NK-92 (cell line): ENCODE measurements around the gene SIX6.

Experiments used
- DNase-seq: peaks from one replicate; lab custom pipeline; 2025; ENCODE audit not compliant: unreplicated experiment; lab: John Stamatoyannopoulos, UW

Gene SIX6

DNA sequence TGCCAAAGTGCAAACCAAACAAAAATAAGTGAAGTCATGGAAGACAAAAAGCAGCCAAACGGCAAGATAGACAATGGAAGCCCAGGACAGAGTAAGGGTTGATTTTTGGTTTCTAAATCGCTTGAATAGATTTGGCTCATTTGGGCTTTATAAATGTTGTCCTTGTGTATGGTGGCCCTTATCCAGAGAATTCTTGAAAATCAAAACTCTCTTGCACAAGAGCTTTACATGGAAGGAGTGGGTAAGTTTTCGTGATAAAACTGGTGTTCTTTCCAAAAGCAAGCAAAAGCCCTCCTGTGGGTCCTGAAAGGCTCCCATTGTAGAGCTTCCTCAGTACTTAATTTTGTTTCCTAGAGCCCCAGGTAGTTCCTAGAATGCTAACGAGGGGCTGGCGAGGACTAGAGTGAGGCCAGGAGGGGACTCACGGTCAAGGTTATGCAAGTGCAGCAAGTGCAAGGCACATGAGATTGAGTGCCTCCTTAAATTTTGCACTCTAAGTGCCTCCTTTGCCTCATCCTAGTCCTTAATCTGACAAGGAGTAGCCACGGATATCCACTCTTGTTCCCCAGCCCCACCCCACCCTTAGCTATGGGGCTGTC, 4.1 kb downstream of the SIX6 start:
- no peak for DNase-seq

DNA sequence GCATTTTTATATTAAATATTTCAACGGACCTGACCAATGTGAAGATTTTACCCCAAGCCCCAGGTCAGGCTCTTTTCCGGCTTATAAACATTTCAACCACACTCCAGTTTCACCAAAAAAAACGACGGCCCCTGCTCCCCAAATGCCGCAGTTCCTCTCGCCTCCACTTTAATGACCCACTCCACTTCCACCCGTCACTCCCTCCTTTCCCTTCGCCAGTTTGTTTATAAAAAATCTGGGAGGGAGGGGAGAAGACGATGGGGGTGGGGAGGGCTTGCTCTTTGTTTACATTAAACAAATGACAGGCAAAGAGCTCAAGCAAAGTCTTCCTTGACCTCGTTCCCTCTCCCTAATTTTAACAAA, 5.4 kb downstream of the SIX6 start:
- no peak for DNase-seq

DNA sequence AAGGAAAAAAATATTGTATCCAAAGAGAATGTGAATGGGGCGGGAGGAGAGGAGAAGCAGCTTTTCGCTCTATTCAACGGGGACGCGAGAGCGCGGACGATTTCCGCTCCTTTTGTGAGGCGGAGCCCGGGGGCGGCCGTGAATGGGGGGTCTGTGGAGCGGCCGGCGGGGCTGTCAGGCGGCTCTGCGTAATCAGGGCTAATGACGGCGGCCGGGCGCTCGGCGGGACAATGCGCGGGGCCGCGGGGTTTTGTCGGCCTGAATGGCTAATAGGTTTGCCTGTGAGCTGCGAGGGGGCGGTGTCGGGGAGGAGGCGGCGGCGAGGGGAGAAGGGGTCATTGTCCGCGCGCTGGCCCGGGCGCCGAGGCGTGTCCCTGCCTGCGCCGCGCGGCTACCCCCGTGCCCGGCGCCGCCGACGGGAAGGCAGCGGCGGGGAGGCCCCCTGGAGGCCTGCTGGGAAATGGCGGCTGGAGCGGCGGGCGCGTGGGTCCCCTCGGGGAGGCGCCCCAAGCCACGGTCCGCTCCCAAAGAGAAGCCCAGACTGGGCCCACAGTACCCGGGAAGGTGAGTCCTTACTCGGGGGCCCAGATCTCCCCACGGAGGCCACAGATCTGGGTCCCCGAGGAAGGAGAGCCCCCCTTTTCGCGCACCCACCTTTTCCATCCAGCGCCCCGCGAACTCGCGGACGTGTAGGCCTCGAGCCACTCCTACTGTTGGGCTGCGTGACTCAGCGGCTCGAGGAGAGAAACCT, 6.0 kb downstream of the SIX6 start:
- no peak for DNase-seq

DNA sequence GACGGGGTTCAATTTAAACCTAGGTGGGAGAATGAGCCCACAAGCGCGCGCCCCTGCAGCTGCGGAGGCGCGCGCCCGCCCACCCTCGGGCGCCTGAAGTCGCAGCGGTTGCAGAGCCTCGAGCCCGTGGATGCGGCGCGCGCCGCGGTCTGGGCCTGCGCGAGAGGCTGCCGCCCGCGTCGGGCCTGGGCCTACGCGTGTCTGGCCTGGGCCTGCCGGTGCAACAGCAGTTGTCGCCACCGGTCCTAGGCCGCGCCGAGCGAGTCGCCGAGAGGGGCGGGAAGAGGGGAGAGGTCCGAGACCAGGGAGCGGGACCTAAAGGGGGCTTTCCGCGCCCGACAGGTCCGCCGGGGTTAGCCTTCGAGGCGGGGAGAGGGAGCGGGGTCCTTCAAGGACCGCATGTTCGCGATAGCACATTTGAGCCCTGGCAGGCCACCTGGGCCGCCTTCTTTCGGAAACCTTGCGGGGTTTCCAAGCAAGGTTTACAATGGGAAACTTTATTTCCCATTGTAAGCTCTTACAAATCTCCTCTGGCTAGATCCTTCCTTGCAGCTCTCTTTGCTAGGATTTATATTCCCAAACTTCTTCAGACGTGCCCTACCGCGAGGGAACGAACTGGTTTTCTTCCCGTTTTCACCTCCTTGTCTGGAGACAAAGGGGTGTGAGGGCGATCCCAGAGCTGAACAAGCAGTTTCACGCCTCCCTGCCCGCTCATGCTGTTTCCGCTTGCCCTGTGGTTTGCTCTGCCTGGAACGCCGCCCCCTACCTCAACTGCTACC, 6.8 kb downstream of the SIX6 start:
- no peak for DNase-seq

DNA sequence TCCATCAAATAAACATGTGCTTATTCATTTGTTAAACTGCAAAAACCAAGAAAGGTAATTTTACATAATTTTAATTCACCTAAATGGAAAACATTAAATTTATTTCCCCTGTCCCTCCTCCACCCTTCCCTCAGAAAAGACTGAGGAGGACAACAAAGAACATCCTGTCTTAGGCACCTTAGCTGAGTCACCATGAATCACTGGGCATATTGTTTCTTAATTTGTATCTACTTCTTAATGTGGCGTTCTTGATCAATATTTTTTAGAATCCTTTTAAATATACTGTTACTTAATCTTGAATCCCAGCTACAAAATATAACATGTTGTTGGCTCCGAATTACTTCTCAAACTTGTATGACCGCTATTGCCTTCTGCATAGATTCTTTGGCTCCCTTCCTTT, 23.5 kb downstream of the SIX6 start:
- no peak for DNase-seq

DNA sequence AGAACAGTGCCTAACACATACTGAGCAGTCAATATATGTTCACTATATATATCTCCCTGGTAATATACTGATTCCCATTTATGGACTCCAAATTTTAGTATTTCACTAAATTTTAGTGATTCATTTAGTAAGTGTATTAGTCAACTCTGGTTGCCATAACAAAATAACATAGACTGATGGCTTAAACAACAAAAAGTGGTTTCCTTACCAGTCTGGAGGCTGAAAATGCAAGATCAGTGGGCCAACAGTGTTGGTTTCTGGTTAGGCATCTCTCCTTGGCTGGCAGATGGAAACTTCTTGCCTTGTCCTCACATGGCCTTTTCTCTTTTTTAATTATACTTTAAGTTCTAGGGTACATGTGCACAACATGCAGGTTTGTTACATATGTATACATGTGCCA, 28.7 kb downstream of the SIX6 start:
- DNase-seq = no peak

DNA sequence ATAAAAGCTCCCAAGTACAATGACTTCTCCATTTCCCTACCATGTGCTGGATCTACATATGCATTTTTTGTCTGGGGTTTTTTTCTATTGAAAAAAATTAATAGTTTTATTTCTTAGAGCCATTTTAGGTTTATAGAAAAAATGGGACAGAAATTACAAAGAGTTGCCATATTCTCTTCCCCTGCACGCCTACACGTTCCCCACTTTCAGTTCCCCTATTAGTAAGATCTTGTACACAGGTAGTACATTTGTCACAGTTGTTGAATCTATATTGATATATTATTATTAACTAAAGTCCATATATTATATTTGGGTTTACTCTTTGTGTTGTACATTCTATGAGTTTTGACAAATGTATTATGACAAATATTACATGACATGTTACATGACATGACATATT, 35.7 kb downstream of the SIX6 start:
- DNase-seq = no peak

DNA sequence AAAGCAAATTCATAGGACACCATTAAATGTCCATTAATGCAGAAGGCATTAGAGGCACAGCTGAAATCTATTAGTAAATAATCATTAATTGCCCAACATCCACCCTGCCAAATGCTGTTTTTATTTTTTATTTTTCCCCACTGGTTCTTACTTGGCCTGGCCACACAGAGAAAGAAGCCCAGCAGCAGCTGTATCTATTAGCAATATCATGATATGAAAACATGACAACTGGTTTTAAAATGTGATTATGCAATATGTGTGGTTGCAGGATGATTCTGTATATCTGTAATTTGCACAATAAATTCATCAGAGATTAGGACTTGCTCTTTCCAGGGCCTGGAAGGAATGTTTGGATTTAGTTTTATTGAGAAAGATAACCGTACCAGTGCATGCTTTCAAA, 44.9 kb downstream of the SIX6 start:
- no peak for DNase-seq

DNA sequence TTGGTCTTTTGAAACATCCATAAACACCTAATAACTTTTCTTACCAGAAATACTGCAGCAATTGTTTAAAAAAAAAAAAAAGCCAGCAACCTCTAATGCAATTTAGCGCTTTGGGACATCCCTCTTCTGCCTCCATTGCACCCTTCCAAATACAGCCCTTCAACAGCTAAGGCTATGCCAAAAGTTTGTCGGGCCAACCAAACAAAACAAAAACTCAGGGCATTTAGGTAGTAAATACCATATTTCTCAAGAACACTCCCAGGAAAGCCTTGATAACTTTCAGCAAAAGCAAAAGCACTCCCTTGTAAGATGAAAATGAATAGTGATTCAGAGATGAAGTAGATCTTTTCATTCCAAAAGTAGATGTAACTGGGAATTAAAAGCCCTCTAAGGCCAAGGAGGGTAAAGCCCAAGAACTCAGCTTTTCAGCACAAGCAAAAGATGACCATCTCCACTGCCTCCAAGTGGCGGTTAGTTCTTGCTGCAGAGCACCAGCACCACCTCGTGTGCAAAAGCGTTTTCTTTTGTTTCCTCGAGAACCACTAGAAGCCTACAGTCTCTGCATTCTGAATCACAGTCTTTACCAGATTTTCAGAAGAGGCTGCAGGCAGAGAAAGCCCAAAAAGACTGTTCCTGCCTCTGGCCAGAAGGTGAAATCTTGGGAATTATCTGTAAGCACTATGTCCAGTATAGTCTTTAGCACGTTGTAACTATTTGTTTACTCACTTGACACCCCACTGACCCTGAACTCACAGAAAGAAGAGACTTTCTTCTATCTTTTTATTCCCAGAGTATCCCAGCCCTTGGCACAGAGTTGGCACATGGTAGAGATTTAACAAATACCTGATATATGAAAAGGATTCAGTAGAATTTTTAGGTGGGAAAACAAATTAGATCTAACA, 53.1 kb downstream of the SIX6 start:
- no peak for DNase-seq
